ENCODE results near the gene ARPP19. TPM values are rescaled to one million over a fixed set of nuclear protein-coding genes. Genes with fewer than 3 reads are reported as not detected.
A peak's percentile ranks its signal among the peaks of the same experiment; 100 is the strongest.

The ARPP19 gene
- total RNA-seq, 1 experiment from 2014 or later = 203 TPM

- DNase-seq (ENCODE audit: low spot score) (no peak), ATAC-seq (no peak)
- Mint-ChIP-seq H3K27ac (peak overlapping the region; percentile 67), H3K27me3 (ENCODE audit: low read depth) (no peaks in the 10 kb centered on the region), H3K9me3 (no peaks in the 10 kb centered on the region), H3K4me3 (no peak overlapping the region), H3K36me3 (peaks cover 9% of the 10 kb centered on the region), H3K4me1 (peaks cover 58% of the 10 kb centered on the region)
- ChIA-PET CTCF (interaction anchor here (1.3 to 1.7 kb wide), 2 partner anchors 307 to 336 kb away, joined by 3 to 5 read pairs; no protein-coding TSS in a partner anchor), POLR2A (interaction anchor here (0.6 kb wide), 1 partner anchor 29 kb away, joined by 3 read pairs; no protein-coding TSS in a partner anchor)
- no peak for TF ChIP-seq MLX (CRISPR knock-in tag; IDR thresholded peaks at IDR 0.05)
- no peak for TF ChIP-seq OVOL2 (CRISPR knock-in tag; IDR thresholded peaks at IDR 0.05; ENCODE audit: borderline replicate concordance)
- no peak for TF ChIP-seq JUN (CRISPR knock-in tag; IDR thresholded peaks at IDR 0.05)
- no peak for TF ChIP-seq RELA (CRISPR knock-in tag; IDR thresholded peaks at IDR 0.05; ENCODE audit: borderline replicate concordance)
- TF ChIP-seq ZNF512 (CRISPR knock-in tag; IDR thresholded peaks at IDR 0.05; ENCODE audit: borderline replicate concordance) = no peak
- TF ChIP-seq ZNF532 (CRISPR knock-in tag; IDR thresholded peaks at IDR 0.05; ENCODE audit: borderline replicate concordance) = no peak
- no peak for TF ChIP-seq AFF4 (CRISPR knock-in tag; IDR thresholded peaks at IDR 0.05; ENCODE audit: borderline replicate concordance)
- TF ChIP-seq NR1H2 (CRISPR knock-in tag; IDR thresholded peaks at IDR 0.05) = no peak
- no peak for TF ChIP-seq MAX (CRISPR knock-in tag; IDR thresholded peaks at IDR 0.05)
- no peak for TF ChIP-seq FOXP4 (CRISPR knock-in tag; IDR thresholded peaks at IDR 0.05)
- TF ChIP-seq ZNF263 (CRISPR knock-in tag; IDR thresholded peaks at IDR 0.05; ENCODE audit: low read depth) = no peak
Observed at GRCh38 chr15:52563501-52564060, 5.2 kb downstream of the ARPP19 start.

All from WTC11 (cell line).